Camera-type eye (tissue), 1 donor: Measurements from ENCODE around the gene ZNF771. TPM values are rescaled to one million over a fixed set of nuclear protein-coding genes. Genes with fewer than 3 reads are reported as not detected.

Experiments used
- total RNA-seq: library from RNA; depleted of rRNA; stranded (reverse); fragments of >200 nt; gene quantifications from one replicate; pipeline ENCODE4 v1.2.3, GENCODE V29; 2014

The ZNF771 gene
- 8.4 TPM for total RNA-seq

GRCh38 chr16:30407102-30407803, at the start of gene ZNF771:
Gene ZNF771, plus strand, starts transcription at chr16:30407606. Its CDS starts 448 bp downstream, at chr16:30408054.

GRCh38 chr16:30370456-30371247, 36.8 kb upstream of the ZNF771 start, which contains the start of gene TBC1D10B:
Gene TBC1D10B, minus strand, starts transcription at chr16:30370494. Its CDS starts 311 bp downstream, at chr16:30370183.

DNA sequence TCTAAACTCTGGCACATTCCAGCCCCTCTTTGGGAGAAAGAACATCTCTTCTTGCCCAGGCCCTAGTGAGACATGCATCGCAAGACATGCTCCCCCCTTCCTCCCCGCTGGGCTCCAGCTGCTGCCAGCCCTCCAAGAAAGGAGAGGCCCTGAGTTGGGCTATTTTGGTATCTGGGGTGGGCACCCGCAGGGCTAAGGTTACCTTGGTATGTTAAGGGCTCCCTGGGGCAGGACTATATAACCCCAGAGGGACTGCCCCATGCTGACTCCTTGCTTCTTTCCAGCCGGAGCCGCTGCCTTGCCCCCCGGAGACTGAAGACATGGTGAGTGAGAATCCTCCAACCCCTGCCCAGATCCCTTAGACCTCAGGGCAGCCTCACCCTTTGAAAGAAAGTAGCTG, 32.9 kb upstream of the ZNF771 start, which contains the start of gene MYL11:
TSS of gene MYL11 (plus strand) at position 265 of the 400 bp plus-strand sequence. CDS start at position 321, 56 bp downstream.

GRCh38 chr16:30382111-30382881, 25.1 kb upstream of the ZNF771 start, which contains the start of gene SEPTIN1:
Gene SEPTIN1, minus strand, starts transcription at chr16:30382561. Its CDS starts 19 bp downstream, at chr16:30382542.

GRCh38 chr16:30395155-30395991, 12.0 kb upstream of the ZNF771 start, which contains the start of gene ZNF48:
Gene ZNF48, plus strand, starts transcription at chr16:30395420. Its CDS starts 375 bp downstream, at chr16:30395795.

DNA sequence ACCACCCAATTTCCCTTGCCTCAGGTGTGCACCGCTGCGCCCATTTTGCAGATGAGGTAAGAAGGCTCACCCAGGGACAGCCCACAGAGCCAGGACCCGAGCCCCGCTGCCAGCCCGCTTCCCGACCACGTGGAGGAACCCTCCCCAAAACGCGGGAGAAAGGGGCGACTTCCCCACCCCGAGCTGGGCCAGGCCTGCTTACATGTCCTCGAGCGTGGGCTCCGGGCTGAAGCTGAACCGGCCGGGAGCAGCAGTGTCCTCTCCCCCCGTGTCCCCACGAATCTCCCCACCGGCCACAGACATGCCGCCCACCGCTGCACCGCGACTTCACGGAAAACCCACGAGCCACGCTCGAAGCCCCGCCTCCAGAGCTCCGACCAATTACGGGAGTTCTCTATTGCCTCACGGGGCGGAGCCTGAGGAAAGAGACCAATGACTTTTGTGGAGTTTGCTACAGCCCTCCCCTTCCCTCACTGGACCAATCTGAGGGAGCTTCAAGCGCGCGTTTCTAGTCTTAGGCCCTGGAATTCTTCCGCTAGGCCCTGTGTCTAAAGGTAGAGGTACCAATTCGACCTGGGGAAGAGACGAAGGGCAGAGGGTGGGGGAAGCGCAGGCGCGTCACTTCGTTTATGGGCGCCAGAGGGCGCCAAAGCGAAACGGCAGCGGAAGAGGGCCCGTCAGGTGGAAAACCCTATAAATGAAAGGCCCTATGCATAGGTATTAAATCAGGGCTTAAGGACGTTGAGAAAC, 22.4 kb downstream of the ZNF771 start, which contains the start of gene DCTPP1:
TSS of gene DCTPP1 (minus strand) at position 353 of the 750 bp plus-strand sequence. CDS start at position 303, 50 bp downstream.

GRCh38 chr16:30445408-30446202, 38.2 kb downstream of the ZNF771 start, which contains the start of gene SEPHS2:
Gene SEPHS2, minus strand, starts transcription at chr16:30445874. Its CDS starts 147 bp downstream, at chr16:30445727.

Other genes with a start within 250 kb of the ZNF771 start
- gene CORO1A, start 224.0 kb upstream of the ZNF771 start, total RNA-seq = 13.0 TPM
- 50.9 TPM for gene BOLA2B, start 213.9 kb upstream of the ZNF771 start, total RNA-seq
- 11.5 TPM for gene SLX1A, start 213.7 kb upstream of the ZNF771 start, total RNA-seq
- gene SULT1A3, start 208.4 kb upstream of the ZNF771 start, total RNA-seq = 10.4 TPM
- not detected for gene NPIPB13, start 159.1 kb upstream of the ZNF771 start, total RNA-seq
- gene CD2BP2, start 52.3 kb upstream of the ZNF771 start, total RNA-seq = 38.5 TPM
- gene TBC1D10B, start 37.1 kb upstream of the ZNF771 start, total RNA-seq = 38.1 TPM
- 194 TPM for gene MYL11, start 32.8 kb upstream of the ZNF771 start, total RNA-seq
- 0.44 TPM for gene SEPTIN1, start 25.0 kb upstream of the ZNF771 start, total RNA-seq
- 18.3 TPM for gene ZNF48, start 12.2 kb upstream of the ZNF771 start, total RNA-seq
- 20.0 TPM for gene DCTPP1, start 22.4 kb downstream of the ZNF771 start, total RNA-seq
- 17.2 TPM for gene SEPHS2, start 38.3 kb downstream of the ZNF771 start, total RNA-seq
- 3.8 TPM for gene ITGAL, start 65.1 kb downstream of the ZNF771 start, total RNA-seq
- 26.4 TPM for gene ZNF768, start 119.0 kb downstream of the ZNF771 start, total RNA-seq
- gene ZNF747, start 127.3 kb downstream of the ZNF771 start, total RNA-seq = 18.6 TPM
- 17.8 TPM for gene ZNF764, start 150.8 kb downstream of the ZNF771 start, total RNA-seq
- gene ZNF688, start 164.1 kb downstream of the ZNF771 start, total RNA-seq = 9.2 TPM
- 30.5 TPM for gene ZNF785, start 178.1 kb downstream of the ZNF771 start, total RNA-seq
- gene ZNF689, start 202.8 kb downstream of the ZNF771 start, total RNA-seq = 8.2 TPM
- gene PRR14, start 243.4 kb downstream of the ZNF771 start, total RNA-seq = 26.1 TPM